Pericardium fibroblast (primary cell): Measurements from ENCODE around the gene FMN1. TPM values are rescaled to one million over a fixed set of nuclear protein-coding genes. Genes with fewer than 3 reads are reported as not detected.

Experiments used
- total RNA-seq: library from RNA; depleted of rRNA; stranded (reverse); fragments of >200 nt; gene quantifications from 2 replicates; pipeline ENCODE4 v1.2.3, GENCODE V29; 2015

Gene FMN1
- 0.17 and 0.23 TPM in 2 replicates for total RNA-seq

GRCh38 chr15:33194704-33195670, at the start of gene FMN1:
Gene FMN1, minus strand, starts transcription at chr15:33194714. Its CDS starts 39,800 bp downstream, at chr15:33154914.

DNA sequence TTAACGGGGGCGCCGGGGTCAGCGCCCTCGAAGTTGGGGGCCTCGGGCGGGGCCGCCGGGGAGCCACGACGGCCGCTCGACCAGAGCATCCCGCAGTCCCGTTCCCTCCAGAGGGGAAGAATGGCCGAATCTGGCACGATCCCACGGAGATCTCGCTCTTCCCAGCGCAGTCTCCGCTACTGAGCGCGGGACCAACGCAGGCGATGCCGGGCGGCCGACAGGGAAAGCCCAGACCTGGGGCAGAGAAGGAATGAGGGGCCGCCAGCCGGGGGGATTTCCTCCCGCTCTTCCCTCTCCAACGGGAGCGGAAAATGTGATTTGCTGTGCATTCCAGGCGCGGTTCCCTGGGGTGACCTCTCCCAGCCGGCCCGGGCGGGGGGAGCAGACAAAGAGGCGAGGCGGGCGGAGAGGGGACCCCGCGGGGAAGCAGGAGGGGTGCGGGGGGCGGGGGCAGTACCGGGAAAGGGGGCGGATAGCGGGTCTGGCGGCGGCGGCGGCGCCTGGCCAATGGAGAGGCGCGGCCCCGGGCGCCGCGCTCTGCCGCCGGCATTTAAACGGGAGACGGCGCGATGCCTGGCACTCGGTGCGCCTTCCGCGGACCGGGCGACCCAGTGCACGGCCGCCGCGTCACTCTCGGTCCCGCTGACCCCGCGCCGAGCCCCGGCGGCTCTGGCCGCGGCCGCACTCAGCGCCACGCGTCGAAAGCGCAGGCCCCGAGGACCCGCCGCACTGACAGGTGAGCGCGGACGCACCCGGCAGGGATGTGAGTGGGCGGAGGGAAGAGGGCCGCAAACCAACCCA, 476.9 kb downstream of the FMN1 start, which contains the start of gene GREM1:
GREM1 (plus strand) TSS at position 579 of the 801 bp plus-strand sequence. CDS start 12,687 bp downstream, outside the sequence.

Other genes with a start within 250 kb of the FMN1 start
- gene RYR3, start 116.3 kb upstream of the FMN1 start, total RNA-seq = not detected in 2 replicates